HG03469 (cell line): ENCODE results near the gene PCSK7.

Source experiments
- ATAC-seq: cut with Tn5 transposase; IDR thresholded peaks from one replicate; pipeline ENCODE4 v1.9.1; 2021; ENCODE audit warnings: mild to moderate bottlenecking, moderate library complexity, moderate number of reproducible peaks; ENCODE audit not compliant: unreplicated experiment

Gene PCSK7

GRCh38 chr11:117230999-117231841, 653 bp downstream of the PCSK7 start:
- ATAC-seq: no peak

- no peak for ATAC-seq
These were observed 1.4 kb downstream of the PCSK7 start for GRCh38 chr11:117230286-117230961.

GRCh38 chr11:117229931-117230285, 2.0 kb downstream of the PCSK7 start:
- no peak for ATAC-seq

- ATAC-seq: no peak
These were observed 2.5 kb downstream of the PCSK7 start for GRCh38 chr11:117229411-117229810.

GRCh38 chr11:117228091-117228490, 3.8 kb downstream of the PCSK7 start:
- no peak for ATAC-seq

GRCh38 chr11:117226388-117227385, 5.2 kb downstream of the PCSK7 start:
- no peak for ATAC-seq

GRCh38 chr11:117225553-117226170, 6.2 kb downstream of the PCSK7 start:
- ATAC-seq: no peak

- no peak for ATAC-seq
These were observed 7.9 kb downstream of the PCSK7 start for GRCh38 chr11:117223741-117224689.

- ATAC-seq: no peak
These were observed 8.7 kb downstream of the PCSK7 start for GRCh38 chr11:117222991-117223740.

GRCh38 chr11:117221775-117222517, 9.9 kb downstream of the PCSK7 start:
- ATAC-seq: no peak

GRCh38 chr11:117220999-117221774, 10.7 kb downstream of the PCSK7 start:
- no peak for ATAC-seq

GRCh38 chr11:117220568-117220967, 11.3 kb downstream of the PCSK7 start:
- no peak for ATAC-seq

GRCh38 chr11:117219995-117220394, 11.9 kb downstream of the PCSK7 start:
- no peak for ATAC-seq

- ATAC-seq: no peak
These were observed 12.4 kb downstream of the PCSK7 start for GRCh38 chr11:117219455-117219854.

GRCh38 chr11:117219001-117219400, 12.9 kb downstream of the PCSK7 start:
- no peak for ATAC-seq

GRCh38 chr11:117218133-117218915, 13.5 kb downstream of the PCSK7 start:
- no peak for ATAC-seq
